Left lobe of liver (tissue), 2 donors: Measurements from ENCODE around the gene SH3PXD2A. TPM values are rescaled to one million over a fixed set of nuclear protein-coding genes. Genes with fewer than 3 reads are reported as not detected.

Experiments
- ATAC-seq: fragments of 200-7000 bp; cut with Tn5 transposase; one replicate; pipeline ENCODE4 v1.9.1; 2020; ENCODE audit warnings: mild to moderate bottlenecking, moderate library complexity
- DNase-seq: peaks from one replicate; pipeline ENCODE4 v3.0.0-alpha.2; 2020; ENCODE audit warnings: low spot score
- total RNA-seq: library from RNA; stranded (reverse); gene quantifications from one replicate; pipeline ENCODE4 v1.2.1, GENCODE V29; 2021
- donor health status: DM: no; HTN: no; CAD: no; lungs with moderate emphysema.
- donor health status: DM: no; HTN: yes; CAD: no.

Gene SH3PXD2A
- total RNA-seq, 1 donor from 2014 or later, result 43.5 TPM

GRCh38 chr10:103879831-103880230 lies 24.5 kb upstream of the SH3PXD2A start:
- DNase-seq, result no peak
- ATAC-seq, result no peak

- DNase-seq (no peak), ATAC-seq (no peak)
Measured at GRCh38 chr10:103879409-103879808, 24.0 kb upstream of the SH3PXD2A start.

GRCh38 chr10:103877861-103878260 lies 22.5 kb upstream of the SH3PXD2A start:
- DNase-seq (no peak), ATAC-seq (no peak)

- DNase-seq (no peak), ATAC-seq (no peak)
Measured at GRCh38 chr10:103876155-103876554, 20.8 kb upstream of the SH3PXD2A start.

- ATAC-seq (no peak), DNase-seq (no peak)
Measured at GRCh38 chr10:103874730-103875129, 19.4 kb upstream of the SH3PXD2A start.

- ATAC-seq (no peak), DNase-seq (no peak)
Measured at GRCh38 chr10:103872137-103872931, 17.0 kb upstream of the SH3PXD2A start.

- ATAC-seq, result no peak
- DNase-seq, result no peak
Measured at GRCh38 chr10:103871006-103871405, 15.6 kb upstream of the SH3PXD2A start.

GRCh38 chr10:103870516-103870915 lies 15.1 kb upstream of the SH3PXD2A start:
- no peak for ATAC-seq
- DNase-seq, result no peak

GRCh38 chr10:103869336-103869735 lies 14.0 kb upstream of the SH3PXD2A start:
- DNase-seq (no peak), ATAC-seq (no peak)

- ATAC-seq, result no peak
- no peak for DNase-seq
Measured at GRCh38 chr10:103868200-103868599, 12.8 kb upstream of the SH3PXD2A start.

- DNase-seq (no peak), ATAC-seq (no peak)
Measured at GRCh38 chr10:103861505-103861904, 6.1 kb upstream of the SH3PXD2A start.

GRCh38 chr10:103859161-103860086 lies 4.0 kb upstream of the SH3PXD2A start:
- peak; percentile 62 for DNase-seq
- ATAC-seq, result peak; percentile 69

- ATAC-seq (no peak), DNase-seq (no peak)
Measured at GRCh38 chr10:103858360-103858759, 3.0 kb upstream of the SH3PXD2A start.

- ATAC-seq (no peak), DNase-seq (no peak)
Measured at GRCh38 chr10:103856797-103857170, 1.4 kb upstream of the SH3PXD2A start.

GRCh38 chr10:103855852-103856796 lies 748 bp upstream of the SH3PXD2A start:
- ATAC-seq (peak; percentile 70), DNase-seq (peak; percentile 62)

GRCh38 chr10:103854686-103855391 lies 537 bp downstream of the SH3PXD2A start:
- ATAC-seq (peak; percentile 25), DNase-seq (no peak)

- DNase-seq (no peak), ATAC-seq (no peak)
Measured at GRCh38 chr10:103854265-103854685, 1.1 kb downstream of the SH3PXD2A start.

- peak; percentile 4 for ATAC-seq
- no peak for DNase-seq
Measured at GRCh38 chr10:103853428-103854264, 1.7 kb downstream of the SH3PXD2A start.

GRCh38 chr10:103852856-103853255 lies 2.5 kb downstream of the SH3PXD2A start:
- DNase-seq, result no peak
- ATAC-seq, result no peak
